ENCODE results near the gene PER1. TPM values are rescaled to one million over a fixed set of nuclear protein-coding genes. Genes with fewer than 3 reads are reported as not detected.

PER1 gene
- total RNA-seq, 5 donors from 2014 or later (not counting 1 experiment from before 2014, with no cell fraction given), result 62.6 to 1,675 (median 82.4) TPM

GRCh38 chr17:8122924-8123694 lies 29.1 kb downstream of the PER1 start:
- peaks cover 0 to 68% of the 10 kb centered on the region in 2 experiments for H3K27me3 ChIP-seq (replicated peaks in 1 of 2; ENCODE audit: control insufficient read depth in 2 of 2, extremely low read depth in 1 of 2, insufficient read depth in 2 of 2, low read length in 1 of 2)
- peak overlapping the region; percentile 64 to 80 for H3K4me3 ChIP-seq (ENCODE audit: control insufficient read depth in 1 of 2, extremely low read depth in 1 of 2, low read length in 1 of 2)
- H3K4me3 Mint-ChIP-seq, result peak overlapping the region; percentile 77 to 91 (median 86)
- H3K4me1 ChIP-seq (ENCODE audit: control insufficient read depth in 1 of 2, extremely low read depth in 1 of 2, insufficient read depth in 2 of 2, low read length in 2 of 2), result peaks cover 52 to 78% of the 10 kb centered on the region in 2 experiments
- WGBS (ENCODE audit: insufficient coverage), result 1% methylated on average over 42 of the region's 55 CpGs
- no peak overlapping the region for H3K27ac ChIP-seq (ENCODE audit: low read length)
- no peaks in the 10 kb centered on the region for H3K9me3 Mint-ChIP-seq
- no peaks in the 10 kb centered on the region for H3K36me3 Mint-ChIP-seq
- H3K4me1 Mint-ChIP-seq, result peaks cover 73 to 84% (median 76%) of the 10 kb centered on the region in 3 donors
- POLR2A ChIA-PET, result interaction anchor here in 1 of 2 donors (1.0 kb wide), 1 partner anchor 98 kb away, joined by 3 read pairs; no protein-coding TSS in a partner anchor
- H3K27me3 Mint-ChIP-seq, result peaks cover 12 to 56% of the 10 kb centered on the region in 2 donors
- H3K36me3 ChIP-seq (ENCODE audit: control insufficient read depth in 2 of 2, extremely low read depth in 1 of 2, insufficient read depth in 1 of 2, low read length in 1 of 2), result no peaks in the 10 kb centered on the region
- H3K27ac Mint-ChIP-seq, result peak overlapping the region in 1 of 2 donors; percentile 12
- peak in 4 of 35 experiments; percentile 31 to 67 (median 44) for DNase-seq
- H3K9me3 ChIP-seq, result no peaks in the 10 kb centered on the region
- CTCF ChIA-PET, result interaction anchor here (0.6 to 1.0 kb wide), 2 partner anchors 17 to 138 kb away, joined by 3 to 5 read pairs; no protein-coding TSS in a partner anchor
- peak in 1 of 4 experiments; percentile 9 for ATAC-seq (replicated peaks in 1 of 4)

- peak overlapping the region; percentile 77 to 91 (median 86) for H3K4me3 Mint-ChIP-seq
- Histone ChIP-seq H3K4me1 (ENCODE audit: control insufficient read depth in 1 of 2, extremely low read depth in 1 of 2, insufficient read depth in 2 of 2, low read length in 2 of 2) (peaks cover 58 to 84% of the 10 kb centered on the region in 2 experiments), H3K36me3 (ENCODE audit: control insufficient read depth in 2 of 2, extremely low read depth in 1 of 2, insufficient read depth in 1 of 2, low read length in 1 of 2) (no peaks in the 10 kb centered on the region), H3K27ac (ENCODE audit: low read length) (no peak overlapping the region), H3K9me3 (no peaks in the 10 kb centered on the region), H3K27me3 (replicated peaks in 1 of 2; ENCODE audit: control insufficient read depth in 2 of 2, extremely low read depth in 1 of 2, insufficient read depth in 2 of 2, low read length in 1 of 2) (peaks cover 0 to 69% of the 10 kb centered on the region in 2 experiments), H3K4me3 (ENCODE audit: control insufficient read depth in 1 of 2, extremely low read depth in 1 of 2, low read length in 1 of 2) (peak overlapping the region; percentile 64 to 80)
- peaks cover 12 to 61% of the 10 kb centered on the region in 2 donors for H3K27me3 Mint-ChIP-seq
- no peak overlapping the region for H3K27ac Mint-ChIP-seq
- ChIA-PET CTCF (interaction anchor here (0.6 to 1.1 kb wide), 3 partner anchors 18 to 139 kb away, joined by 3 to 5 read pairs (median 3); no protein-coding TSS in a partner anchor), POLR2A (no interaction called here)
- no peaks in the 10 kb centered on the region for H3K9me3 Mint-ChIP-seq
- DNase-seq (peak in 1 of 35 experiments; percentile 31), ATAC-seq (replicated peaks in 1 of 4) (no peak)
- H3K36me3 Mint-ChIP-seq, result no peaks in the 10 kb centered on the region
- peaks cover 79 to 91% (median 83%) of the 10 kb centered on the region in 3 donors for H3K4me1 Mint-ChIP-seq
- 2% methylated on average over 14 of the region's 29 CpGs for WGBS (ENCODE audit: insufficient coverage)
Observed at GRCh38 chr17:8122422-8122923, 29.7 kb downstream of the PER1 start.

GRCh38 chr17:8121681-8122421 lies 30.4 kb downstream of the PER1 start:
- H3K36me3 ChIP-seq (ENCODE audit: control insufficient read depth in 2 of 2, extremely low read depth in 1 of 2, insufficient read depth in 1 of 2, low read length in 1 of 2), result no peaks in the 10 kb centered on the region
- ATAC-seq (replicated peaks in 1 of 4), result peak in 2 of 4 experiments; percentile 5 to 9
- peak overlapping the region; percentile 64 to 74 for H3K4me3 ChIP-seq (ENCODE audit: control insufficient read depth in 1 of 2, extremely low read depth in 1 of 2, low read length in 1 of 2)
- peaks cover 0 to 72% of the 10 kb centered on the region in 2 experiments for H3K27me3 ChIP-seq (replicated peaks in 1 of 2; ENCODE audit: control insufficient read depth in 2 of 2, extremely low read depth in 1 of 2, insufficient read depth in 2 of 2, low read length in 1 of 2)
- peaks cover 58 to 86% of the 10 kb centered on the region in 2 experiments for H3K4me1 ChIP-seq (ENCODE audit: control insufficient read depth in 1 of 2, extremely low read depth in 1 of 2, insufficient read depth in 2 of 2, low read length in 2 of 2)
- Mint-ChIP-seq H3K27me3 (peaks cover 12 to 58% of the 10 kb centered on the region in 2 donors), H3K9me3 (no peaks in the 10 kb centered on the region), H3K4me1 (peaks cover 77 to 87% (median 80%) of the 10 kb centered on the region in 3 donors), H3K27ac (no peak overlapping the region), H3K36me3 (no peaks in the 10 kb centered on the region), H3K4me3 (peak overlapping the region; percentile 77 to 91 (median 86))
- under 1% methylated on average over 63 of the region's 76 CpGs for WGBS (ENCODE audit: insufficient coverage)
- DNase-seq, result peak in 5 of 35 experiments; percentile 31 to 61 (median 39)
- ChIA-PET POLR2A (no interaction called here), CTCF (interaction anchor here in 1 of 2 donors (0.6 to 1.1 kb wide), 2 partner anchors 36 to 104 kb away, joined by 3 read pairs; no protein-coding TSS in a partner anchor)
- H3K27ac ChIP-seq (ENCODE audit: low read length), result no peak overlapping the region
- H3K9me3 ChIP-seq, result no peaks in the 10 kb centered on the region

- H3K27ac Mint-ChIP-seq, result no peak overlapping the region
- POLR2A ChIA-PET, result no interaction called here
- CTCF ChIA-PET, result interaction anchor here in 1 of 2 donors (1.1 kb wide), 1 partner anchor 37 kb away, joined by 3 read pairs; no protein-coding TSS in a partner anchor
Observed at GRCh38 chr17:8121407-8121680, 30.9 kb downstream of the PER1 start.

GRCh38 chr17:8120520-8121406 lies 31.4 kb downstream of the PER1 start:
- peak overlapping the region; percentile 83 to 91 (median 88) for H3K4me3 Mint-ChIP-seq
- H3K9me3 Mint-ChIP-seq, result no peaks in the 10 kb centered on the region
- 1% methylated on average over 23 of the region's 40 CpGs for WGBS (ENCODE audit: insufficient coverage)
- POLR2A ChIA-PET, result interaction anchor here (0.5 to 2.2 kb wide), 6 partner anchors 36 to 279 kb away, joined by 4 to 12 read pairs (median 6); no protein-coding TSS in a partner anchor
- peak in 31 of 35 experiments; percentile 27 to 78 (median 53) for DNase-seq
- H3K4me1 ChIP-seq (ENCODE audit: control insufficient read depth in 1 of 2, extremely low read depth in 1 of 2, insufficient read depth in 2 of 2, low read length in 2 of 2), result peaks cover 58 to 80% of the 10 kb centered on the region in 2 experiments
- peaks cover 20 to 69% of the 10 kb centered on the region in 2 donors for H3K27me3 Mint-ChIP-seq
- peak overlapping the region; percentile 0 for H3K27ac ChIP-seq (ENCODE audit: low read length)
- H3K27me3 ChIP-seq (replicated peaks in 1 of 2; ENCODE audit: control insufficient read depth in 2 of 2, extremely low read depth in 1 of 2, insufficient read depth in 2 of 2, low read length in 1 of 2), result peaks cover 0 to 77% of the 10 kb centered on the region in 2 experiments
- no peaks in the 10 kb centered on the region for H3K36me3 Mint-ChIP-seq
- CTCF ChIA-PET, result interaction anchor here (0.5 to 2.7 kb wide), 14 partner anchors 11 to 412 kb away, joined by 3 to 27 read pairs (median 10); partner anchors contain the start of genes BORCS6 (in 1 of the 2), CTC1 (in 1 of the 2) and SLC25A35 (in 1 of the 2)
- peaks cover 72 to 80% (median 78%) of the 10 kb centered on the region in 3 donors for H3K4me1 Mint-ChIP-seq
- no peaks in the 10 kb centered on the region for H3K36me3 ChIP-seq (ENCODE audit: control insufficient read depth in 2 of 2, extremely low read depth in 1 of 2, insufficient read depth in 1 of 2, low read length in 1 of 2)
- H3K4me3 ChIP-seq (ENCODE audit: control insufficient read depth in 1 of 2, extremely low read depth in 1 of 2, low read length in 1 of 2), result peak overlapping the region; percentile 49 to 74
- peak overlapping the region; percentile 89 for H3K27ac Mint-ChIP-seq
- peak in 3 of 4 experiments; percentile 6 to 21 (median 7) for ATAC-seq (replicated peaks in 1 of 4)
- H3K9me3 ChIP-seq, result no peaks in the 10 kb centered on the region

More at GRCh38 chr17:8121407-8121680, 30.9 kb downstream of the PER1 start:
- Histone ChIP-seq H3K4me1 (ENCODE audit: control insufficient read depth in 1 of 2, extremely low read depth in 1 of 2, insufficient read depth in 2 of 2, low read length in 2 of 2) (peaks cover 58 to 85% of the 10 kb centered on the region in 2 experiments), H3K27ac (ENCODE audit: low read length) (no peak overlapping the region), H3K4me3 (ENCODE audit: control insufficient read depth in 1 of 2, extremely low read depth in 1 of 2, low read length in 1 of 2) (peak overlapping the region; percentile 49 to 74), H3K36me3 (ENCODE audit: control insufficient read depth in 2 of 2, extremely low read depth in 1 of 2, insufficient read depth in 1 of 2, low read length in 1 of 2) (no peaks in the 10 kb centered on the region), H3K9me3 (no peaks in the 10 kb centered on the region), H3K27me3 (replicated peaks in 1 of 2; ENCODE audit: control insufficient read depth in 2 of 2, extremely low read depth in 1 of 2, insufficient read depth in 2 of 2, low read length in 1 of 2) (peaks cover 0 to 77% of the 10 kb centered on the region in 2 experiments)
- WGBS (ENCODE audit: insufficient coverage), result 3% methylated on average over 5 of the region's 25 CpGs
- ATAC-seq (replicated peaks in 1 of 4) (no peak), DNase-seq (peak in 1 of 35 experiments; percentile 25)
- H3K4me3 Mint-ChIP-seq, result peak overlapping the region; percentile 83 to 91 (median 88)
- peaks cover 76 to 86% (median 81%) of the 10 kb centered on the region in 3 donors for H3K4me1 Mint-ChIP-seq
- H3K36me3 Mint-ChIP-seq, result no peaks in the 10 kb centered on the region
- H3K27me3 Mint-ChIP-seq, result peaks cover 17 to 63% of the 10 kb centered on the region in 2 donors
- H3K9me3 Mint-ChIP-seq, result no peaks in the 10 kb centered on the region

All from T-cell (primary cell).